Activated B cell treated with CpG ODN at 0.5 μM for 24 hours (primary cell): ENCODE results near the gene CASP3. TPM values are rescaled to one million over a fixed set of nuclear protein-coding genes. Genes with fewer than 3 reads are reported as not detected.

Experiments used
- ATAC-seq: fragments of 200-7000 bp; cut with Tn5 transposase; one replicate; pipeline ENCODE4 v1.10.0; 2021; ENCODE audit warnings: low read depth, mild to moderate bottlenecking, moderate library complexity
- CTCF ChIA-PET: fragments of 350-600 bp; sonication (Branson Sonifier 250); formaldehyde crosslinking; loops from one replicate; lab custom pipeline; 2021; ENCODE audit warnings: antibody characterized with exemption; lab: Charles Lee
- POLR2A ChIA-PET: fragments of 350-600 bp; sonication (Branson Sonifier 250); formaldehyde crosslinking; loops from one replicate; lab custom pipeline; 2021; ENCODE audit warnings: antibody characterized with exemption; lab: Charles Lee
- DNase-seq: peaks from one replicate; pipeline ENCODE4 v3.0.0; 2022
- H3K27ac Mint-ChIP-seq: one replicate; pipeline ENCODE4 v1.8.0; 2020; ENCODE audit warnings: mixed read lengths
- H3K27me3 Mint-ChIP-seq: one replicate; pipeline ENCODE4 v1.8.0; 2021; ENCODE audit warnings: mixed read lengths
- H3K36me3 Mint-ChIP-seq: one replicate; pipeline ENCODE4 v1.8.0; 2021; ENCODE audit warnings: low read depth, mixed read lengths
- H3K4me1 Mint-ChIP-seq: one replicate; pipeline ENCODE4 v1.8.0; 2021; ENCODE audit warnings: mixed read lengths
- H3K4me3 Mint-ChIP-seq: one replicate; pipeline ENCODE4 v1.8.0; 2020; ENCODE audit warnings: mild to moderate bottlenecking, mixed read lengths
- H3K9me3 Mint-ChIP-seq: one replicate; pipeline ENCODE4 v1.8.0; 2020; ENCODE audit warnings: mixed read lengths
- intact Hi-C: fragments of 100-400 bp; cut with micrococcal nuclease; formaldehyde crosslinking; loops from one replicate; pipeline ENCODE4 v1.15.1; 2024
- total RNA-seq: library from RNA; stranded (reverse); gene quantifications from 2 replicates; pipeline ENCODE4 v1.2.3, GENCODE V29; 2022
- TF ChIP-seq, protein P1 (sequence below): fragments of 200-600 bp; IDR thresholded peaks from one replicate; pipeline ENCODE4 v1.8.0; 2022; ENCODE audit warnings: antibody characterized with exemption, mild to moderate bottlenecking

The CASP3 gene
- total RNA-seq, 1 donor from 2014 or later: 24.0 TPM

DNA sequence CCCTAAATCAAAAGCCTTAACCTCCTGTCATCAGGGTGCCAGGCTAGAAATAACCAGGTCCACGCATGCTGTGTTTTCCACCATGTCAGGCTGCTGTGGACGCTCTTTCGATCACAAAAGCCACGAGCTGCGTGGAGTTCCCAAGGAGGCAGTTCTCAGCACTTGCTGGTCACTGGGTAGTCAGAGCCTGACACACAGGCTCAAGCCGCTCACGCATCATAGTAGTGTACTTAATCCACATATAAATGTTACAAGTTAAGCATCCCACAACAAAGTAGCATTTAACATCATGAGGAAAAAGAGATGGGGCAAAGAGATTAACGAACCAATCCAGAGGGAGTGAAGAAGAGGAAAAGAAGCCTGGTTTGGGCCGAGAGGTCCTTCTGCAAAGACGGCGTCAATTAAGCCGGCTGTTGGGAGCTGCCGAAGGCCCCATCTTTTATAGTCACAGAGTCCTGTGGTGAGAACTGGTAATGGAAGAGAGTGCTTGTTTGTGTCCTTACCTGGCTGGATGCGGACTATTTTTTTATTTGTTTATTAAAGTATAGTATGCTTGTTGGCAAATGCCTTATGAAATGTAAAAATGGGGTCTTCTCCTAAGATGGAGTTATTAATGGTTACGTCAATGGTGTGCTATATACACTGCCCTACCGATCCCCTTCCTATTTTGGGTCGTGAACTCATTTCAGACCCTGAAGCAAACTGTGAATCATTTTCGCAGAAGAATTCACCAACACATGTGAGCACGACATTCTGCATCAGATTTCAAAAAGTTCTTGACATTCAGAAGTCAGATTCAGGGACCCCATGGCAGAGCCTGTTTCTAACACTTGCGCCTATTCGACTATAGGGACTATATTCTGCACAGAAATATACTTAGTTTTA is 966 bp upstream of the CASP3 start:
- H3K27me3 Mint-ChIP-seq: no peaks in the 10 kb centered on the region
- ChIA-PET CTCF (interaction anchor here (1.4 to 2.3 kb wide), 2 partner anchors 83 to 386 kb away, joined by 4 to 13 read pairs; partner anchors contain the start of gene CENPU), POLR2A (interaction anchor here (0.5 to 3.2 kb wide), 37 partner anchors 9 to 1243 kb away, joined by 3 to 26 read pairs (median 4); partner anchors contain the start of genes CENPU and IRF2)
- peak overlapping the region; percentile 89 for H3K27ac Mint-ChIP-seq
- intact Hi-C loops: loop anchor here (1.0 to 10.0 kb wide), 17 partner anchors 84 to 1208 kb away; partner anchors contain the start of genes ACSL1, ANKRD37, CCDC110 and CDKN2AIP
- TF ChIP-seq, protein P1, sequence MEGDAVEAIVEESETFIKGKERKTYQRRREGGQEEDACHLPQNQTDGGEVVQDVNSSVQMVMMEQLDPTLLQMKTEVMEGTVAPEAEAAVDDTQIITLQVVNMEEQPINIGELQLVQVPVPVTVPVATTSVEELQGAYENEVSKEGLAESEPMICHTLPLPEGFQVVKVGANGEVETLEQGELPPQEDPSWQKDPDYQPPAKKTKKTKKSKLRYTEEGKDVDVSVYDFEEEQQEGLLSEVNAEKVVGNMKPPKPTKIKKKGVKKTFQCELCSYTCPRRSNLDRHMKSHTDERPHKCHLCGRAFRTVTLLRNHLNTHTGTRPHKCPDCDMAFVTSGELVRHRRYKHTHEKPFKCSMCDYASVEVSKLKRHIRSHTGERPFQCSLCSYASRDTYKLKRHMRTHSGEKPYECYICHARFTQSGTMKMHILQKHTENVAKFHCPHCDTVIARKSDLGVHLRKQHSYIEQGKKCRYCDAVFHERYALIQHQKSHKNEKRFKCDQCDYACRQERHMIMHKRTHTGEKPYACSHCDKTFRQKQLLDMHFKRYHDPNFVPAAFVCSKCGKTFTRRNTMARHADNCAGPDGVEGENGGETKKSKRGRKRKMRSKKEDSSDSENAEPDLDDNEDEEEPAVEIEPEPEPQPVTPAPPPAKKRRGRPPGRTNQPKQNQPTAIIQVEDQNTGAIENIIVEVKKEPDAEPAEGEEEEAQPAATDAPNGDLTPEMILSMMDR: no peak
- H3K9me3 Mint-ChIP-seq: no peaks in the 10 kb centered on the region
- H3K36me3 Mint-ChIP-seq: peaks cover 21% of the 10 kb centered on the region
- DNase-seq (no peak), ATAC-seq (no peak)
- H3K4me3 Mint-ChIP-seq: peak overlapping the region; percentile 94
- H3K4me1 Mint-ChIP-seq: peaks cover 40% of the 10 kb centered on the region

DNA sequence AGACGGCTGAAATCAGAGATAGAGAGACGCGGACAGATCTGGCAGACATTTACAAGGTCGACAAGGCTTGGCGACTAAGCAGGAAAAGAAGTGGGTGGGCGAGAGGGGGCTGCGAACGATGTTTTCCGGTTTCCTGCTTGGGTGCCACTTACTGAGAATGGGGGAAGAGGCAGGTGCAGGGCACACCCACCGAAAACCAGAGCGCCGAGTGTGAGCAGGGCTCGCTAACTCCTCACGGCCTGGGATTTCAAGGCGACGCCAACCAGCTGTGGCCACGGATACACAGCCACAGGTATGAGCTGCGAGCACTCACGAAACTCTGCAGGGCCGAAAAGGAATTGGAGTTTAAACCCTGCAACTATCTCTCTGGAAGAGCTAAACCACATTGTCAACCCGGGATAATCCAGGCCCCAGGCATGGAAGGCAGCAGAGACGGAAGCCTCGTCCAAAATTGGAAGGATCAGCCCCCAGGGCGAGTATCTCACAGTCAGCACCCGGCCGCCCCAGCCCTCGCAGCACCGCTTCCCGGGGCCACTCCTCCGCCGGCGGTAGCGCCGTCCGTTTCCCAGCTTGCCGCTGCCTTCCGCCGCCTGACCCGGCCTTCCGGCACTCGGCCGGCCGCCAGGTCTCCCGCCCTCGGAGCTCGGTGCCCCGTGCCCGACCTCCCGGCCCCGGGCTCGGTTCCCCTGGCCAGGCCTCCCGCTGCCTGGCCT is 778 bp downstream of the CASP3 start:
- no peaks in the 10 kb centered on the region for H3K9me3 Mint-ChIP-seq
- peak; percentile 37 for DNase-seq
- H3K4me3 Mint-ChIP-seq: peak overlapping the region; percentile 93
- H3K4me1 Mint-ChIP-seq: peaks cover 47% of the 10 kb centered on the region
- H3K36me3 Mint-ChIP-seq: peaks cover 30% of the 10 kb centered on the region
- TF ChIP-seq, protein P1: no peak
- peak overlapping the region; percentile 88 for H3K27ac Mint-ChIP-seq
- ChIA-PET CTCF (interaction anchor here (1.0 to 2.3 kb wide), 3 partner anchors 85 to 384 kb away, joined by 3 to 13 read pairs (median 4); partner anchors contain the start of gene CENPU), POLR2A (interaction anchor here (0.5 to 3.2 kb wide), 17 partner anchors 67 to 1730 kb away, joined by 3 to 26 read pairs (median 4); partner anchors contain the start of genes CENPU and IRF2)
- intact Hi-C loops: loop anchor here (1.0 to 10.0 kb wide), 17 partner anchors 86 to 1206 kb away; partner anchors contain the start of genes ACSL1, ANKRD37, CCDC110 and CDKN2AIP
- ATAC-seq: peak; percentile 1
- no peaks in the 10 kb centered on the region for H3K27me3 Mint-ChIP-seq

DNA sequence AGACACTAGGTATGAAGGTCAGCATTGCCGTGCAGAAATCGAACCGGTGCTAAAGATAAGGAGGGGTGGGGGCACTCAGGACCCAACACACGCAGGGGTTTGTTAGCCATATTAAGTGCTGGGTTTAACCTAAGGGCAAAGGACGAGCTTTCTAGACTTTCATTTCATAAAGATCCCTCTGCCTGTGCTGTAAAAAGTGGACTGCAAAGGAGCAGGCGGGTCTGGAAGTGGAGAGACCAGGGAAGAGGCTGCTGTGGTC is 1.3 kb downstream of the CASP3 start:
- H3K4me1 Mint-ChIP-seq: peaks cover 47% of the 10 kb centered on the region
- peak overlapping the region; percentile 88 for H3K27ac Mint-ChIP-seq
- ATAC-seq: no peak
- intact Hi-C loops: loop anchor here (2.0 to 10.0 kb wide), 10 partner anchors 177 to 1206 kb away; partner anchors contain the start of genes ACSL1, ANKRD37, CDKN2AIP and RWDD4
- no peak for DNase-seq
- TF ChIP-seq, protein P1: no peak
- ChIA-PET CTCF (interaction anchor here (2.3 kb wide), 1 partner anchor 384 kb away, joined by 13 read pairs; no protein-coding TSS in a partner anchor), POLR2A (interaction anchor here (0.5 to 3.2 kb wide), 10 partner anchors 68 to 383 kb away, joined by 3 to 26 read pairs (median 10); partner anchors contain the start of gene CENPU)
- no peaks in the 10 kb centered on the region for H3K27me3 Mint-ChIP-seq
- peak overlapping the region; percentile 93 for H3K4me3 Mint-ChIP-seq
- H3K36me3 Mint-ChIP-seq: peaks cover 30% of the 10 kb centered on the region
- H3K9me3 Mint-ChIP-seq: no peaks in the 10 kb centered on the region

DNA sequence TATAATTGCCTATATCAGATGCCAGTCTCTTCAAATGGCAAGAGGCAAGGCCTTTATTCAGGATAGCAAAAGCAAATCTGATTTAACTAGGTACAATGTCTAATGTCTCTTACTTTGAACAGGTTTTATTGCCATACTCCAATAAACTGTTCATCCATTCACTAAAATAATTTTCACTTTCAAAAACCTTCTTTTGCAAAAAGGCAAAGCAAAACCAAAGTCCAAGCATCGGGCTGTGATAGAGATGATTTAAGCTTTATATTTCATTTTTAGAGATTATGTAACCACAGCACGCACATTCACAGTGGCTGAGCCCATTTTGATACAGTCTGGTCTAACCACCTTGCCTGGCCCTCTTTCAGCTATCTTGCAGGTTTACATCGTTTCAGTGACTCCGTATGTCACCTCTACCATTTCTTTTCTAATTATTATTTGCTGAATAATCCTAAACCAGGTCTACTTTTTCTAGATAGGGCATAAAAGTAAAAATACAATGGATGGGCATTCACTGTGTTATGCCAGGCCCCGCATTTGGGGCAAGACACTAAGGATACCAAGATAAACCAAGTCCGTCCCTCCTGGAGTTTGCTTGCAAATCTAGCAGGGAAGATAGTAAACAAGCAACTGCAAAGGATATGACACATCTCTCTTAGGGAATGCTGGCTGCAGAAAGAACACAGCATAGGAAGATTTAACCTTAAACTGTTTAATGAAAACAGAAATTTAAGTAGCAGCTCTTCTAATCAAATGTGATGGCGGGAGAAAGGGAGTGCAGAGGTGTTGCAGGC is 1.8 kb downstream of the CASP3 start:
- ATAC-seq: no peak
- Mint-ChIP-seq H3K4me3 (peak overlapping the region; percentile 93), H3K36me3 (peaks cover 33% of the 10 kb centered on the region), H3K27ac (peak overlapping the region; percentile 88), H3K27me3 (no peaks in the 10 kb centered on the region), H3K9me3 (no peaks in the 10 kb centered on the region), H3K4me1 (peaks cover 47% of the 10 kb centered on the region)
- intact Hi-C loops: loop anchor here (2.0 to 10.0 kb wide), 10 partner anchors 177 to 1205 kb away; partner anchors contain the start of genes ACSL1, ANKRD37, CDKN2AIP and RWDD4
- ChIA-PET CTCF (no interaction called here), POLR2A (interaction anchor here (2.8 to 3.2 kb wide), 2 partner anchors 111 to 367 kb away, joined by 8 to 26 read pairs; no protein-coding TSS in a partner anchor)
- no peak for DNase-seq
- TF ChIP-seq, protein P1: no peak
